WTC11 (cell line): ENCODE measurements around the gene COL4A5.

Experiments
- CTCF ChIP-seq: fragments of 200-600 bp; IDR thresholded peaks from 2 replicates; pipeline ENCODE4 v1.8.0; 2022; ENCODE audit warnings: antibody characterized with exemption
- ESRRA ChIP-seq: sonication (generic); formaldehyde crosslinking; IDR thresholded peaks from 2 replicates; pipeline ENCODE4 v1.8.1; 2022; ENCODE audit warnings: mild to moderate bottlenecking, missing genetic modification reagents, borderline replicate concordance
- ETV6 ChIP-seq: sonication (generic); formaldehyde crosslinking; IDR thresholded peaks from 2 replicates; pipeline ENCODE4 v1.8.1; 2022; ENCODE audit warnings: mild to moderate bottlenecking, missing genetic modification reagents
- FOXP4 ChIP-seq: sonication (generic); formaldehyde crosslinking; IDR thresholded peaks from 2 replicates; pipeline ENCODE4 v1.8.0; 2022; ENCODE audit warnings: mild to moderate bottlenecking, missing genetic modification reagents
- GABPB1 ChIP-seq: sonication (generic); formaldehyde crosslinking; IDR thresholded peaks from 2 replicates; pipeline ENCODE4 v1.8.1; 2023; ENCODE audit warnings: mild to moderate bottlenecking, missing genetic modification reagents
- JUN ChIP-seq: sonication (generic); formaldehyde crosslinking; IDR thresholded peaks from 2 replicates; pipeline ENCODE4 v1.8.0; 2023; ENCODE audit warnings: mild to moderate bottlenecking, missing genetic modification reagents
- MAX ChIP-seq: sonication (generic); formaldehyde crosslinking; IDR thresholded peaks from 2 replicates; pipeline ENCODE4 v1.8.0; 2022; ENCODE audit warnings: mild to moderate bottlenecking, missing genetic modification reagents
- MXD4 ChIP-seq: fragments of 250-450 bp; sonication (Bioruptor Pico); IDR thresholded peaks from 2 replicates; pipeline ENCODE4 v1.8.0; 2021; ENCODE audit warnings: mild to moderate bottlenecking, moderate library complexity, borderline replicate concordance
- PRDM15 ChIP-seq: sonication (generic); formaldehyde crosslinking; IDR thresholded peaks from 2 replicates; pipeline ENCODE4 v1.8.0; 2022; ENCODE audit warnings: missing genetic modification reagents
- RELA ChIP-seq: sonication (generic); formaldehyde crosslinking; IDR thresholded peaks from 2 replicates; pipeline ENCODE4 v1.8.1; 2022; ENCODE audit warnings: missing genetic modification reagents, mild to moderate bottlenecking, borderline replicate concordance
- SMAD4 ChIP-seq: sonication (generic); formaldehyde crosslinking; IDR thresholded peaks from 2 replicates; pipeline ENCODE4 v1.8.0; 2022; ENCODE audit warnings: mild to moderate bottlenecking, missing genetic modification reagents
- TCF7 ChIP-seq: sonication (generic); formaldehyde crosslinking; IDR thresholded peaks from 2 replicates; pipeline ENCODE4 v1.8.0; 2022; ENCODE audit warnings: mild to moderate bottlenecking, low read depth, missing genetic modification reagents, moderate library complexity
- ZNF317 ChIP-seq: sonication (generic); formaldehyde crosslinking; IDR thresholded peaks from 2 replicates; pipeline ENCODE4 v1.8.1; 2023; ENCODE audit warnings: low read depth, mild to moderate bottlenecking, moderate library complexity, missing genetic modification reagents, borderline replicate concordance
- ZNF512 ChIP-seq: sonication (generic); formaldehyde crosslinking; IDR thresholded peaks from 2 replicates; pipeline ENCODE4 v1.8.1; 2022; ENCODE audit warnings: missing genetic modification reagents, borderline replicate concordance

GRCh38 chrX:108417257-108417656 lies 22.4 kb upstream of the COL4A5 start:
- TF ChIP-seq PRDM15 (CRISPR knock-in tag) (no peak), GABPB1 (CRISPR knock-in tag) (no peak), CTCF (no peak), ESRRA (CRISPR knock-in tag) (no peak), ETV6 (CRISPR knock-in tag) (no peak), TCF7 (no peak), RELA (CRISPR knock-in tag) (no peak), ZNF317 (CRISPR knock-in tag) (no peak), ZNF512 (CRISPR knock-in tag) (no peak), MXD4 (CRISPR knock-in tag) (no peak), MAX (CRISPR knock-in tag) (no peak), SMAD4 (CRISPR knock-in tag) (no peak), FOXP4 (CRISPR knock-in tag) (no peak), JUN (CRISPR knock-in tag) (no peak)
